ENCODE results near the gene DUSP1.

Gene DUSP1

GRCh38 chr5:172739375-172739774 lies 31.6 kb downstream of the DUSP1 start:
- DNase-seq, result no peak

- DNase-seq, result no peak
Measured at GRCh38 chr5:172736508-172737135, 34.4 kb downstream of the DUSP1 start.

GRCh38 chr5:172735141-172735831 lies 35.7 kb downstream of the DUSP1 start:
- DNase-seq, result no peak

GRCh38 chr5:172733974-172734346 lies 37.0 kb downstream of the DUSP1 start:
- DNase-seq, result no peak

GRCh38 chr5:172733131-172733973 lies 37.6 kb downstream of the DUSP1 start:
- DNase-seq, result no peak

GRCh38 chr5:172732201-172732865 lies 38.7 kb downstream of the DUSP1 start:
- no peak for DNase-seq

- no peak for DNase-seq
Measured at GRCh38 chr5:172731680-172732074, 39.3 kb downstream of the DUSP1 start.

GRCh38 chr5:172730981-172731679 lies 39.9 kb downstream of the DUSP1 start:
- DNase-seq, result no peak

- DNase-seq, result no peak
Measured at GRCh38 chr5:172730222-172730621, 40.8 kb downstream of the DUSP1 start.

- no peak for DNase-seq
Measured at GRCh38 chr5:172729588-172729987, 41.4 kb downstream of the DUSP1 start.

- DNase-seq, result no peak
Measured at GRCh38 chr5:172728481-172729241, 42.3 kb downstream of the DUSP1 start.

- no peak for DNase-seq
Measured at GRCh38 chr5:172727551-172727950, 43.4 kb downstream of the DUSP1 start.

- no peak for DNase-seq
Measured at GRCh38 chr5:172726966-172727365, 44.0 kb downstream of the DUSP1 start.

GRCh38 chr5:172725785-172726184 lies 45.2 kb downstream of the DUSP1 start:
- DNase-seq, result no peak

GRCh38 chr5:172725273-172725672 lies 45.7 kb downstream of the DUSP1 start:
- no peak for DNase-seq

GRCh38 chr5:172724242-172725183 lies 46.5 kb downstream of the DUSP1 start:
- DNase-seq, result no peak

GRCh38 chr5:172723508-172723907 lies 47.5 kb downstream of the DUSP1 start:
- no peak for DNase-seq

GRCh38 chr5:172722327-172722815 lies 48.6 kb downstream of the DUSP1 start:
- no peak for DNase-seq

GRCh38 chr5:172721455-172722326 lies 49.3 kb downstream of the DUSP1 start:
- no peak for DNase-seq

- no peak for DNase-seq
Measured at GRCh38 chr5:172720655-172721054, 50.3 kb downstream of the DUSP1 start.

All from stimulated activated CD4-positive, alpha-beta T cell treated with anti-CD3 and anti-CD28 coated beads, Interleukin-4, amount 100 ng/mL, for 1 hour (primary cell).